ENCODE measurements around the gene PTPN23.
"Not testable (repeated sequence)": the region's sequence is repeated elsewhere in the genome, so short reads cannot be mapped to it uniquely, and the experiment has no call there.

PTPN23 gene

GRCh38 chr3:47370020-47370419 is 10.8 kb upstream of the PTPN23 start:
- DNase-seq (ENCODE audit: low read depth, low spot score): not testable (repeated sequence)

GRCh38 chr3:47370887-47371697 is 9.7 kb upstream of the PTPN23 start:
- no peak for DNase-seq (ENCODE audit: low read depth, low spot score)

GRCh38 chr3:47374587-47374986 is 6.2 kb upstream of the PTPN23 start:
- DNase-seq (ENCODE audit: low read depth, low spot score): no peak

GRCh38 chr3:47376393-47376792 is 4.4 kb upstream of the PTPN23 start:
- DNase-seq (ENCODE audit: low read depth, low spot score): no peak

- no peak for DNase-seq (ENCODE audit: low read depth, low spot score)
These were observed 3.6 kb upstream of the PTPN23 start for GRCh38 chr3:47377186-47377585.

GRCh38 chr3:47378869-47379268 is 2.0 kb upstream of the PTPN23 start:
- no peak for DNase-seq (ENCODE audit: low read depth, low spot score)

- no peak for DNase-seq (ENCODE audit: low read depth, low spot score)
These were observed 1.4 kb upstream of the PTPN23 start for GRCh38 chr3:47379411-47379899.

GRCh38 chr3:47380026-47380600 is 708 bp upstream of the PTPN23 start:
- DNase-seq (ENCODE audit: low read depth, low spot score): no peak

- peak; percentile 54 for DNase-seq (ENCODE audit: low read depth, low spot score)
These were observed 716 bp downstream of the PTPN23 start for GRCh38 chr3:47381317-47382157.

GRCh38 chr3:47384425-47384824 is 3.6 kb downstream of the PTPN23 start:
- no peak for DNase-seq (ENCODE audit: low read depth, low spot score)

GRCh38 chr3:47385007-47385406 is 4.2 kb downstream of the PTPN23 start:
- DNase-seq (ENCODE audit: low read depth, low spot score): no peak

- no peak for DNase-seq (ENCODE audit: low read depth, low spot score)
These were observed 5.0 kb downstream of the PTPN23 start for GRCh38 chr3:47385796-47386195.

- no peak for DNase-seq (ENCODE audit: low read depth, low spot score)
These were observed 12.1 kb downstream of the PTPN23 start for GRCh38 chr3:47392933-47393332.

- no peak for DNase-seq (ENCODE audit: low read depth, low spot score)
These were observed 13.5 kb downstream of the PTPN23 start for GRCh38 chr3:47394140-47394870.

- DNase-seq (ENCODE audit: low read depth, low spot score): no peak
These were observed 14.1 kb downstream of the PTPN23 start for GRCh38 chr3:47394881-47395280.

- DNase-seq (ENCODE audit: low read depth, low spot score): no peak
These were observed 17.4 kb downstream of the PTPN23 start for GRCh38 chr3:47398228-47398627.

- no peak for DNase-seq (ENCODE audit: low read depth, low spot score)
These were observed 18.2 kb downstream of the PTPN23 start for GRCh38 chr3:47399016-47399415.

- DNase-seq (ENCODE audit: low read depth, low spot score): no peak
These were observed 18.9 kb downstream of the PTPN23 start for GRCh38 chr3:47399531-47400270.

GRCh38 chr3:47404431-47404876 is 23.6 kb downstream of the PTPN23 start:
- DNase-seq (ENCODE audit: low read depth, low spot score): no peak

- no peak for DNase-seq (ENCODE audit: low read depth, low spot score)
These were observed 24.4 kb downstream of the PTPN23 start for GRCh38 chr3:47404955-47405790.

Measured in activated CD4-positive, CD25-positive, alpha-beta regulatory T cell treated with anti-CD3 and anti-CD28 coated beads, Interleukin-2, amount 50 U/mL, for 16 hours (primary cell).